COLO668 (cell line): ENCODE results near the gene KLHL35.

ENCODE experiments used
- DNase-seq: peaks from one replicate; lab custom pipeline; 2025; ENCODE audit not compliant: unreplicated experiment; lab: John Stamatoyannopoulos, UW

The KLHL35 gene

GRCh38 chr11:75469785-75470405 is 36.9 kb upstream of the KLHL35 start:
- no peak for DNase-seq

GRCh38 chr11:75468534-75469340 is 35.7 kb upstream of the KLHL35 start:
- DNase-seq = no peak

- no peak for DNase-seq
Observed at GRCh38 chr11:75467881-75468280, 34.9 kb upstream of the KLHL35 start.

- DNase-seq = no peak
Observed at GRCh38 chr11:75467311-75467710, 34.3 kb upstream of the KLHL35 start.

- DNase-seq = no peak
Observed at GRCh38 chr11:75465701-75466531, 32.9 kb upstream of the KLHL35 start.

- DNase-seq = no peak
Observed at GRCh38 chr11:75463106-75463774, 30.2 kb upstream of the KLHL35 start.

- no peak for DNase-seq
Observed at GRCh38 chr11:75462117-75462653, 29.2 kb upstream of the KLHL35 start.

GRCh38 chr11:75461151-75461550 is 28.1 kb upstream of the KLHL35 start:
- no peak for DNase-seq

- DNase-seq = no peak
Observed at GRCh38 chr11:75456596-75457183, 23.7 kb upstream of the KLHL35 start.

GRCh38 chr11:75454987-75455386 is 22.0 kb upstream of the KLHL35 start:
- no peak for DNase-seq

- no peak for DNase-seq
Observed at GRCh38 chr11:75453916-75454655, 21.1 kb upstream of the KLHL35 start.

GRCh38 chr11:75450826-75451821 is 18.1 kb upstream of the KLHL35 start:
- DNase-seq = peak; percentile 29

- DNase-seq = no peak
Observed at GRCh38 chr11:75450236-75450635, 17.2 kb upstream of the KLHL35 start.

GRCh38 chr11:75449776-75450175 is 16.8 kb upstream of the KLHL35 start:
- no peak for DNase-seq

GRCh38 chr11:75449271-75449670 is 16.3 kb upstream of the KLHL35 start:
- no peak for DNase-seq

GRCh38 chr11:75447415-75447814 is 14.4 kb upstream of the KLHL35 start:
- DNase-seq = no peak

- peak; percentile 47 for DNase-seq
Observed at GRCh38 chr11:75445315-75445953, 12.4 kb upstream of the KLHL35 start.

GRCh38 chr11:75443043-75443442 is 10.0 kb upstream of the KLHL35 start:
- no peak for DNase-seq
